Measurements from ENCODE around the gene PTCH1.

DNA sequence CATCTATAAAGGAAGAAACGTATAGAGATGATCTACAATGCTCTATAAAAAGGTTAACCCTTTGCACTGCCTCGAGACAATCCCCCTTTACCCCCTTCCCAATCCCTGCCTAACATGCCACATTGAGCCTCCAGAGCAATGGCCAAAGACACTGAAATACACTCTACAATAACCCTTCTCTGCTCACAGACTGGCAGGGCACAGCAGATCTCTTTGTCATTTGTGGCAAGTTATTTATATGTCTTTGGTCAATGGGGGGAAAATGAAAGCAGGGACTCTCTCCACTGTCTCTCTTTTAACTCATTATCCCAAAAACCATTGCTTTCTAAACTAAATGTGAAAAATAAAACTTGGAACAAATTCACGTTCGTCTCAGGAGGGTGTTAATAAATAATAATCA, 51.7 kb downstream of the PTCH1 start:
- TF ChIP-seq EZH2phosphoT487 (IDR thresholded peaks at IDR 0.05; ENCODE audit: low read depth, severe bottlenecking, unreplicated experiment) (no peak), EZH2 (IDR thresholded peaks at IDR 0.05; ENCODE audit: borderline replicate concordance) (no peak)
- TF ChIP-seq, protein P1, sequence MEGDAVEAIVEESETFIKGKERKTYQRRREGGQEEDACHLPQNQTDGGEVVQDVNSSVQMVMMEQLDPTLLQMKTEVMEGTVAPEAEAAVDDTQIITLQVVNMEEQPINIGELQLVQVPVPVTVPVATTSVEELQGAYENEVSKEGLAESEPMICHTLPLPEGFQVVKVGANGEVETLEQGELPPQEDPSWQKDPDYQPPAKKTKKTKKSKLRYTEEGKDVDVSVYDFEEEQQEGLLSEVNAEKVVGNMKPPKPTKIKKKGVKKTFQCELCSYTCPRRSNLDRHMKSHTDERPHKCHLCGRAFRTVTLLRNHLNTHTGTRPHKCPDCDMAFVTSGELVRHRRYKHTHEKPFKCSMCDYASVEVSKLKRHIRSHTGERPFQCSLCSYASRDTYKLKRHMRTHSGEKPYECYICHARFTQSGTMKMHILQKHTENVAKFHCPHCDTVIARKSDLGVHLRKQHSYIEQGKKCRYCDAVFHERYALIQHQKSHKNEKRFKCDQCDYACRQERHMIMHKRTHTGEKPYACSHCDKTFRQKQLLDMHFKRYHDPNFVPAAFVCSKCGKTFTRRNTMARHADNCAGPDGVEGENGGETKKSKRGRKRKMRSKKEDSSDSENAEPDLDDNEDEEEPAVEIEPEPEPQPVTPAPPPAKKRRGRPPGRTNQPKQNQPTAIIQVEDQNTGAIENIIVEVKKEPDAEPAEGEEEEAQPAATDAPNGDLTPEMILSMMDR (IDR thresholded peaks at IDR 0.05; ENCODE audit: poor library complexity), result no peak

Data from hepatocyte (in vitro differentiated cells).